Measurements from ENCODE around the gene STK32C.
"Not testable (repeated sequence)": the region's sequence is repeated elsewhere in the genome, so short reads cannot be mapped to it uniquely, and the experiment has no call there.

STK32C gene

DNA sequence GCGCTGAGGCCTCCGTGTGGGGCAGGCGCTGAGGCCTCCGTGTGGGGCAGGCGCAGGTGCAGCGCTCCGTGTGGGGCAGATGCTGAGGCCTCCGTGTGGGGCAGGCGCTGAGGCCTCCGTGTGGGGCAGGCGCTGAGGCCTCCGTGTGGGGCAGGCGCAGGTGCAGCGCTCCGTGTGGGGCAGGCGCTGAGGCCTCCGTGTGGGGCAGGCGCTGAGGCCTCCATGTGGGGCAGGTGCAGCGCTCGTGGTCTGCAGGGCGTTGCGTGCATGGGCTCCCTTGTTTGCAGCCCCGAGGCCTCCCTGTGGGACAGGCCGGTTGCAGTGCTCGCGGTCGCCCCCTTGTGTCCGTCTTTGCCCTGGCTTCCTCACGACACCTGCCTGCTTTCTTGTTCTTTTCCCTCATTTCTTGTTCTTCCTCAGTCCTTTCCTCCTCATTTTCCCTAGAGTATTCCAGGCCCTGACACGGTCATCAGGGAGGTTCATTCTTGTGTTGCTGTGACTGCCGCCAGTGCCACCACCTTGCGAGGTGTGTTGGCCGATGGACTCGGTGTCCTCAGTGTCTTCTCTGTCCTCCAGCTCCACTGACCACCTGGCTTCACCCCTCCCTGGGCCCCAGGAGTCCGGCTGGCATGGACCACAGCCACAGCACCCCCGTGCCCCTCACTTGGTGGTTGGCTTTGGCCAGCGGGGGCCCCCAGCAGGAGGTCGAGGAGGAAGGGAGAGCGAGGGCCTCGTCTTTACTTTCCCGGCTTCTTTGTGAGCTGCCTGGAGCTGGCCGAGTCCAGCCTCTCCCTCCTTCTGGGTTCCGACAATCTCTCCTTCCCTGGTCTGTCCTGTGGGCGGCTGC, 44.9 kb upstream of the STK32C start:
- TF ChIP-seq, protein P1, sequence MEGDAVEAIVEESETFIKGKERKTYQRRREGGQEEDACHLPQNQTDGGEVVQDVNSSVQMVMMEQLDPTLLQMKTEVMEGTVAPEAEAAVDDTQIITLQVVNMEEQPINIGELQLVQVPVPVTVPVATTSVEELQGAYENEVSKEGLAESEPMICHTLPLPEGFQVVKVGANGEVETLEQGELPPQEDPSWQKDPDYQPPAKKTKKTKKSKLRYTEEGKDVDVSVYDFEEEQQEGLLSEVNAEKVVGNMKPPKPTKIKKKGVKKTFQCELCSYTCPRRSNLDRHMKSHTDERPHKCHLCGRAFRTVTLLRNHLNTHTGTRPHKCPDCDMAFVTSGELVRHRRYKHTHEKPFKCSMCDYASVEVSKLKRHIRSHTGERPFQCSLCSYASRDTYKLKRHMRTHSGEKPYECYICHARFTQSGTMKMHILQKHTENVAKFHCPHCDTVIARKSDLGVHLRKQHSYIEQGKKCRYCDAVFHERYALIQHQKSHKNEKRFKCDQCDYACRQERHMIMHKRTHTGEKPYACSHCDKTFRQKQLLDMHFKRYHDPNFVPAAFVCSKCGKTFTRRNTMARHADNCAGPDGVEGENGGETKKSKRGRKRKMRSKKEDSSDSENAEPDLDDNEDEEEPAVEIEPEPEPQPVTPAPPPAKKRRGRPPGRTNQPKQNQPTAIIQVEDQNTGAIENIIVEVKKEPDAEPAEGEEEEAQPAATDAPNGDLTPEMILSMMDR (IDR thresholded peaks at IDR 0.05; ENCODE audit: insufficient read depth, missing control alignments) = peak; percentile 73
- not testable (repeated sequence) for FAIRE-seq
- peak; percentile 72 for DNase-seq (ENCODE audit: insufficient read length, low spot score)

DNA sequence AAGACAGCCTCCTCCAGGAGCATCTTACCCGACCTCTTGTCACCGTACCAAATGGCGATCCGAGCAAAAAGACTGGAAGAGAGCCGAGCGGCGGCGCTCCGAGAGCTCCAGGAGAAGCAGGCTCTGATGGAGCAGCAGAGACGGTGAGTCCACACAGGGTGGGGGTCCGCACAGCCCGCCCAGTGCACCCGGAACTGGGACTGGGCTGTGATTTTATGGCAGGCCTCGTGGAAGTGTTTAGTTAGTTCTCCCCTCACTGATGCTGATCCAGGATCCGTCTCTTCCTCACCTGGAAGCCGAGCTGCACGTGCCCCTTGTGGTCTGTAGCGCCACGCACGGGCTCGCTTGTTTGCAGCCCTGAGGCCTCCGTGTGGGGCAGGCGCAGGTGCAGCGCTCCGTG, 43.9 kb upstream of the STK32C start:
- FAIRE-seq (no peak), DNase-seq (ENCODE audit: insufficient read length, low spot score) (no peak)
- TF ChIP-seq, protein P1 (IDR thresholded peaks at IDR 0.05; ENCODE audit: insufficient read depth, missing control alignments) = no peak

GRCh38 chr10:132350946-132351345, 43.2 kb upstream of the STK32C start:
- FAIRE-seq (no peak), DNase-seq (ENCODE audit: insufficient read length, low spot score) (no peak)
- TF ChIP-seq, protein P1 (IDR thresholded peaks at IDR 0.05; ENCODE audit: insufficient read depth, missing control alignments) = no peak

GRCh38 chr10:132350391-132350790, 42.6 kb upstream of the STK32C start:
- FAIRE-seq = no peak
- no peak for DNase-seq (ENCODE audit: insufficient read length, low spot score)
- TF ChIP-seq, protein P1 (IDR thresholded peaks at IDR 0.05; ENCODE audit: insufficient read depth, missing control alignments) = no peak

DNA sequence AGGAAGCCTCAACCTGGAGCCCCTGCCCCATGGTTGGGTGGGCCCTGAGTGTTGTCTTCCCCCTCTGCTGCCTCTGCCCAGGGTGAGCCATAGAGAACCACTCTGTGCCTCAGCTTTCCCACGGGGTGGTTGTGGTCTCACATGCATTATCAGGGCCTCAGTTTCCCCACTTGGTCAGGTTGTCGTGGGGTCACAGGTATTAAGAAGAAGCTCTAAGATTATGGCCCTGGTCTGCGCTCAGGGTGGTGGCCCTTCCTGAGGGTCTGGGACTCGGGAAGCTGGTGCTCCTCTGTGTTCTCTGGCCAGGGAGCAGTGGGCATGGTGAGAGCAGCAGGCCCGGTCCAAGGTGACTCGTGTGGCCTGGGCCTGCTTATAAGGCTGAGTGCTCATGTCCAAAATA, 42.0 kb upstream of the STK32C start:
- no peak for FAIRE-seq

DNA sequence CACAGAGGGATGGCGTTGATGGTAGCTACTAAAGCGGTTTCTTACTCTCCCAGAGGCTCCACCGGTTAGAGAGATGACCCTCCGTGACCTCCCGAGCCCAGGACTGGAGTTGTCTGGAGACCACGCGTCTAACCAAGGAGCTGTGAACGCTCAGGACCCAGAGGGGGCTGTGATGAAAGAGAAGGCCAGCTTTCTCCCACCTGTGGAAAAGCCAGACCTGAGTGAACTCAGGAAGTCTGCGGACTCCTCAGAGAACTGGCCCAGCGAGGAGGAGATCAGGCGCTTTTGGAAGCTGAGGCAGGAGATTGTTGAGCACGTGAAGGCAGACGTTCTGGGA, 40.1 kb upstream of the STK32C start:
- no peak for FAIRE-seq
- TF ChIP-seq, protein P1 (IDR thresholded peaks at IDR 0.05; ENCODE audit: insufficient read depth, missing control alignments) = no peak

More for the DNA sequence above, 42.0 kb upstream of the STK32C start:
- no peak for DNase-seq (ENCODE audit: insufficient read length, low spot score)
- TF ChIP-seq, protein P1 (IDR thresholded peaks at IDR 0.05; ENCODE audit: insufficient read depth, missing control alignments) = no peak

GRCh38 chr10:132347211-132347930, 39.6 kb upstream of the STK32C start:
- TF ChIP-seq, protein P1 (IDR thresholded peaks at IDR 0.05; ENCODE audit: insufficient read depth, missing control alignments) = no peak
- DNase-seq (ENCODE audit: insufficient read length, low spot score) (no peak), FAIRE-seq (no peak)

More for the DNA sequence above, 40.1 kb upstream of the STK32C start:
- no peak for DNase-seq (ENCODE audit: insufficient read length, low spot score)
